ENCODE results near the gene SP2.

SP2 gene

DNA sequence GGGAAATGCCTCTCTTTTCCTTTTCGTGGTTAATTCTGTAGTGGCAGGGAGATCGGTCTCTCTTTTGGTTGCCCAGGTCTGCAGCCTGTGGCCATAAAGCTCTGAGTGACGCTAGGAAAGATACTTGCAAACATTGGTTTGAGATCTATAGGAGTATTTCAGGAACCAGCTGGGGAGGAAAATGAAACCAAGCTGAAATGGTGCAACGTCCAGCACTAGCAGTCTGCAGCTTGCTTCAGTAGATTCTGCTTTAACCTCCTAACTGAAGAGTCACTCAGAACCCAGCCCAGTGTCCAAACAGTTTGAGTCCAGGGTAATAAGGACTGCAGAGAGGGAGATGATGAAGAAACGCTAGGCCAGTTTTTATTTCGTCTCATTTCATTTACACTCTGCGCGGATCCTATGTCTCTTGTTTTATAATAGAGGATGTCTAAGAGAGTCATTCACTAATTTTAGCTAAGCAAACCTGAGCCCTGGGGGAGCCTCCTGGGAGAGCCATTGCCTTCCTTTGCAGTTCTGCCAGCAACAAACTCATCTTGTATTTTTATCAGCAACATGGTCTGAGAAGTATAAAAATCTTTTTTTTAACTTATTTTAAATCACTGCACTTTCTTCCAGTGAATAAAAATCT, 12.0 kb downstream of the SP2 start:
- TF ChIP-seq EZH2phosphoT487 (IDR thresholded peaks at IDR 0.05; ENCODE audit: low read depth), result no peak
- TF ChIP-seq, protein P1, sequence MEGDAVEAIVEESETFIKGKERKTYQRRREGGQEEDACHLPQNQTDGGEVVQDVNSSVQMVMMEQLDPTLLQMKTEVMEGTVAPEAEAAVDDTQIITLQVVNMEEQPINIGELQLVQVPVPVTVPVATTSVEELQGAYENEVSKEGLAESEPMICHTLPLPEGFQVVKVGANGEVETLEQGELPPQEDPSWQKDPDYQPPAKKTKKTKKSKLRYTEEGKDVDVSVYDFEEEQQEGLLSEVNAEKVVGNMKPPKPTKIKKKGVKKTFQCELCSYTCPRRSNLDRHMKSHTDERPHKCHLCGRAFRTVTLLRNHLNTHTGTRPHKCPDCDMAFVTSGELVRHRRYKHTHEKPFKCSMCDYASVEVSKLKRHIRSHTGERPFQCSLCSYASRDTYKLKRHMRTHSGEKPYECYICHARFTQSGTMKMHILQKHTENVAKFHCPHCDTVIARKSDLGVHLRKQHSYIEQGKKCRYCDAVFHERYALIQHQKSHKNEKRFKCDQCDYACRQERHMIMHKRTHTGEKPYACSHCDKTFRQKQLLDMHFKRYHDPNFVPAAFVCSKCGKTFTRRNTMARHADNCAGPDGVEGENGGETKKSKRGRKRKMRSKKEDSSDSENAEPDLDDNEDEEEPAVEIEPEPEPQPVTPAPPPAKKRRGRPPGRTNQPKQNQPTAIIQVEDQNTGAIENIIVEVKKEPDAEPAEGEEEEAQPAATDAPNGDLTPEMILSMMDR (IDR thresholded peaks at IDR 0.05; ENCODE audit: low read depth, low read length), result no peak
- H3K9me3 ChIP-seq (ENCODE audit: insufficient read depth, low read length), result no peaks in the 10 kb centered on the region
- H2AFZ ChIP-seq (ENCODE audit: low read depth, low read length), result no peak overlapping the region
- no peaks in the 10 kb centered on the region for H3K36me3 ChIP-seq (replicated peaks; ENCODE audit: low read depth, low read length)
- H3K4me2 ChIP-seq (ENCODE audit: low read length), result no peak overlapping the region
- no peaks in the 10 kb centered on the region for H3K27me3 ChIP-seq (ENCODE audit: low read depth, low read length)
- H4K20me1 ChIP-seq (ENCODE audit: insufficient read depth, low read length), result no peaks in the 10 kb centered on the region
- no peaks in the 10 kb centered on the region for H3K79me2 ChIP-seq (ENCODE audit: low read length)
- no peak overlapping the region for H3K4me3 ChIP-seq (ENCODE audit: low read length)
- no peak overlapping the region for H3K9ac ChIP-seq (ENCODE audit: low read length)
- no peaks in the 10 kb centered on the region for H3K4me1 ChIP-seq (ENCODE audit: low read length)
- no peak overlapping the region for H3K27ac ChIP-seq (ENCODE audit: low read length)

- H3K4me1 ChIP-seq (ENCODE audit: low read length), result no peaks in the 10 kb centered on the region
- no peak overlapping the region for H3K27ac ChIP-seq (ENCODE audit: low read length)
- TF ChIP-seq, protein P1 (IDR thresholded peaks at IDR 0.05; ENCODE audit: low read depth, low read length), result no peak
- no peak for TF ChIP-seq EZH2phosphoT487 (IDR thresholded peaks at IDR 0.05; ENCODE audit: low read depth)
- no peak overlapping the region for H3K9ac ChIP-seq (ENCODE audit: low read length)
- no peaks in the 10 kb centered on the region for H3K79me2 ChIP-seq (ENCODE audit: low read length)
- H3K36me3 ChIP-seq (replicated peaks; ENCODE audit: low read depth, low read length), result no peaks in the 10 kb centered on the region
- no peak overlapping the region for H3K4me3 ChIP-seq (ENCODE audit: low read length)
- H3K27me3 ChIP-seq (ENCODE audit: low read depth, low read length), result no peaks in the 10 kb centered on the region
- no peak overlapping the region for H3K4me2 ChIP-seq (ENCODE audit: low read length)
- H3K9me3 ChIP-seq (ENCODE audit: insufficient read depth, low read length), result no peaks in the 10 kb centered on the region
- no peak overlapping the region for H2AFZ ChIP-seq (ENCODE audit: low read depth, low read length)
- H4K20me1 ChIP-seq (ENCODE audit: insufficient read depth, low read length), result no peaks in the 10 kb centered on the region
These were observed 17.0 kb downstream of the SP2 start for GRCh38 chr17:47913050-47913449.

GRCh38 chr17:47914306-47914948, 18.4 kb downstream of the SP2 start:
- Histone ChIP-seq H3K27me3 (ENCODE audit: low read depth, low read length) (no peaks in the 10 kb centered on the region), H3K36me3 (replicated peaks; ENCODE audit: low read depth, low read length) (no peaks in the 10 kb centered on the region), H3K79me2 (ENCODE audit: low read length) (no peaks in the 10 kb centered on the region), H2AFZ (ENCODE audit: low read depth, low read length) (no peak overlapping the region), H4K20me1 (ENCODE audit: insufficient read depth, low read length) (no peaks in the 10 kb centered on the region), H3K4me1 (ENCODE audit: low read length) (no peaks in the 10 kb centered on the region), H3K4me2 (ENCODE audit: low read length) (no peak overlapping the region), H3K27ac (ENCODE audit: low read length) (no peak overlapping the region), H3K9ac (ENCODE audit: low read length) (no peak overlapping the region), H3K9me3 (ENCODE audit: insufficient read depth, low read length) (no peaks in the 10 kb centered on the region), H3K4me3 (ENCODE audit: low read length) (no peak overlapping the region)
- no peak for TF ChIP-seq EZH2phosphoT487 (IDR thresholded peaks at IDR 0.05; ENCODE audit: low read depth)
- TF ChIP-seq, protein P1 (IDR thresholded peaks at IDR 0.05; ENCODE audit: low read depth, low read length), result no peak

DNA sequence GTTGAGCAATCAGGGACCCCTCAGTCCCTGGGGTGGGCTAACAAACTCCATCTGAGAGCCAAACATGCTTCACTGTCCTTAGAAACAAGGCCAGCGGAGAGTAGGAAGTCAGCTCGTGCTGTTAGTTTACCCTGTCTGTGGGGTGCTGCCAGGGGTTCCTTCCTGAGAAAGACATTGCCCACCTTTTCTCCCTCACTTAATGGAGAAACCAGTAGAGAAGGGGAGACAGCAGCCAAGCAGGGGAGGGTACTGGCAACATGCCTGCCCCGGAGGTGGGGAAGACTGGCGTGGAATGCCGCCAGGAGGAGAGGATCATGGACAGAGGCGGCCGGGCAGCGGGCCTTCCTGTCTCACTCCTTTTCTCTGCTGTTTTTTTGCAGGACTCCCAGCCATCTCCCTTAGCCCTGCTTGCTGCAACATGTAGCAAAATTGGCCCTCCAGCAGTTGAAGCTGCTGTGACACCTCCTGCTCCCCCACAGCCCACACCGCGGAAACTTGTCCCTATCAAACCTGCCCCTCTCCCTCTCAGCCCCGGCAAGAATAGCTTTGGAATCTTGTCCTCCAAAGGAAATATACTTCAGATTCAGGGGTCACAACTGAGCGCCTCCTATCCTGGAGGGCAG, 19.9 kb downstream of the SP2 start:
- Histone ChIP-seq H4K20me1 (ENCODE audit: insufficient read depth, low read length) (no peaks in the 10 kb centered on the region), H3K79me2 (ENCODE audit: low read length) (no peaks in the 10 kb centered on the region), H3K9ac (ENCODE audit: low read length) (no peak overlapping the region), H3K27ac (ENCODE audit: low read length) (no peak overlapping the region), H2AFZ (ENCODE audit: low read depth, low read length) (no peak overlapping the region), H3K36me3 (replicated peaks; ENCODE audit: low read depth, low read length) (no peaks in the 10 kb centered on the region), H3K4me3 (ENCODE audit: low read length) (no peak overlapping the region), H3K4me2 (ENCODE audit: low read length) (no peak overlapping the region), H3K9me3 (ENCODE audit: insufficient read depth, low read length) (no peaks in the 10 kb centered on the region), H3K4me1 (ENCODE audit: low read length) (no peaks in the 10 kb centered on the region), H3K27me3 (ENCODE audit: low read depth, low read length) (no peaks in the 10 kb centered on the region)
- no peak for TF ChIP-seq EZH2phosphoT487 (IDR thresholded peaks at IDR 0.05; ENCODE audit: low read depth)
- TF ChIP-seq, protein P1 (IDR thresholded peaks at IDR 0.05; ENCODE audit: low read depth, low read length), result no peak

All from OCI-LY3 (cell line).